A673 (cell line): ENCODE measurements around the gene HIP1.

ENCODE experiments used
- EZH2 ChIP-seq: fragments of 200-600 bp; sonication (generic); IDR thresholded peaks from 2 replicates; pipeline ENCODE4 v1.6.1; 2017; ENCODE audit warnings: borderline replicate concordance, low read depth, mild to moderate bottlenecking, mixed read lengths, antibody characterized with exemption, low read length; ENCODE audit not compliant: poor library complexity, severe bottlenecking
- TF ChIP-seq, protein P1 (sequence below): fragments of 300-800, 200-600 bp; sonication (generic); conservative IDR thresholded peaks from 2 replicates; pipeline ENCODE4 v1.5.1; 2017; ENCODE audit warnings: low read depth, mild to moderate bottlenecking, antibody characterized with exemption, low read length, moderate library complexity, mixed read lengths

DNA sequence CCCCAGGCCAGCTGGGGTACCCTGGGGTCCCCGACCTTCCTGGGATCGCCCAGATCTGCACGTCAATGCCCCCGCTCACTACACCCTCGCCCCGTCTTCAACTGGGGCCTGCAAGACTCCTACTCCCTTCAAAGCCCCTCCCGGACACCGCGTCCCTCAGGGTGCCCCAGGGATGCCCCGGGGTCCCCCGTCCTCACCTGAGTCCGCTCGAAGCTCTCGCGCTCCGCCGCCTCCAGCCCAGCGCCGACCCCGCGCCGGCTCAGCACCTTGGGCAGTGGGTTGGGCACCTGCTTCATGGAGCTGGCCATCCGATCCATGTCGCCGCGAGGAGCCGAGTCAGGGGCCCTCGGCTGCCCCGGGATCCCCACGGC is at the start of gene HIP1:
- TF ChIP-seq, protein P1, sequence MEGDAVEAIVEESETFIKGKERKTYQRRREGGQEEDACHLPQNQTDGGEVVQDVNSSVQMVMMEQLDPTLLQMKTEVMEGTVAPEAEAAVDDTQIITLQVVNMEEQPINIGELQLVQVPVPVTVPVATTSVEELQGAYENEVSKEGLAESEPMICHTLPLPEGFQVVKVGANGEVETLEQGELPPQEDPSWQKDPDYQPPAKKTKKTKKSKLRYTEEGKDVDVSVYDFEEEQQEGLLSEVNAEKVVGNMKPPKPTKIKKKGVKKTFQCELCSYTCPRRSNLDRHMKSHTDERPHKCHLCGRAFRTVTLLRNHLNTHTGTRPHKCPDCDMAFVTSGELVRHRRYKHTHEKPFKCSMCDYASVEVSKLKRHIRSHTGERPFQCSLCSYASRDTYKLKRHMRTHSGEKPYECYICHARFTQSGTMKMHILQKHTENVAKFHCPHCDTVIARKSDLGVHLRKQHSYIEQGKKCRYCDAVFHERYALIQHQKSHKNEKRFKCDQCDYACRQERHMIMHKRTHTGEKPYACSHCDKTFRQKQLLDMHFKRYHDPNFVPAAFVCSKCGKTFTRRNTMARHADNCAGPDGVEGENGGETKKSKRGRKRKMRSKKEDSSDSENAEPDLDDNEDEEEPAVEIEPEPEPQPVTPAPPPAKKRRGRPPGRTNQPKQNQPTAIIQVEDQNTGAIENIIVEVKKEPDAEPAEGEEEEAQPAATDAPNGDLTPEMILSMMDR: no peak
- no peak for TF ChIP-seq EZH2
